Smooth muscle cell (in vitro differentiated cells): Measurements from ENCODE around the gene SLK. TPM values are rescaled to one million over a fixed set of nuclear protein-coding genes. Genes with fewer than 3 reads are reported as not detected.
A peak's percentile ranks its signal among the peaks of the same experiment; 100 is the strongest.

ENCODE experiments used
- DNase-seq: peaks from one replicate; lab custom pipeline; 2025; ENCODE audit not compliant: unreplicated experiment; lab: John Stamatoyannopoulos, UW
- H2AFZ ChIP-seq: fragments of 200-600 bp; sonication (generic); 2 replicates; pipeline ENCODE4 v1.6.0; 2016; ENCODE audit warnings: antibody characterized with exemption, low read depth, mild to moderate bottlenecking
- H3F3A ChIP-seq: fragments of 200-600 bp; sonication (generic); 2 replicates; pipeline ENCODE4 v1.6.0; 2017; ENCODE audit warnings: antibody characterized with exemption, low read depth
- H3K27ac ChIP-seq: fragments of 200-600 bp; sonication (generic); 2 replicates; pipeline ENCODE4 v1.5.1; 2016; ENCODE audit warnings: low read depth, mild to moderate bottlenecking
- H3K27me3 ChIP-seq: fragments of 200-600 bp; sonication (generic); 2 replicates; pipeline ENCODE4 v1.6.1; 2016; ENCODE audit warnings: low read depth, mild to moderate bottlenecking
- H3K36me3 ChIP-seq: fragments of 200-600 bp; sonication (generic); 2 replicates; pipeline ENCODE4 v1.5.1; 2016; ENCODE audit warnings: low read depth
- H3K4me1 ChIP-seq: fragments of 200-600 bp; sonication (generic); 2 replicates; pipeline ENCODE4 v1.5.1; 2016; ENCODE audit warnings: low read depth
- H3K4me2 ChIP-seq: fragments of 200-600 bp; sonication (generic); 2 replicates; pipeline ENCODE4 v1.6.0; 2016; ENCODE audit warnings: mild to moderate bottlenecking
- H3K4me3 ChIP-seq: fragments of 200-600 bp; sonication (generic); 2 replicates; pipeline ENCODE4 v1.5.1; 2016; ENCODE audit warnings: mild to moderate bottlenecking
- H3K79me2 ChIP-seq: fragments of 200-600 bp; sonication (generic); 2 replicates; pipeline ENCODE4 v1.6.0; 2016; ENCODE audit warnings: low read depth, mild to moderate bottlenecking
- H3K9ac ChIP-seq: fragments of 200-600 bp; sonication (generic); 2 replicates; pipeline ENCODE4 v1.6.0; 2016; ENCODE audit warnings: low read depth
- H3K9me3 ChIP-seq: fragments of 200-600 bp; sonication (generic); replicated peaks from 2 replicates; pipeline ENCODE4 v1.5.1; 2016; ENCODE audit warnings: low read depth
- H4K20me1 ChIP-seq: fragments of 200-600 bp; sonication (generic); 2 replicates; pipeline ENCODE4 v1.6.0; 2016; ENCODE audit warnings: low read depth
- WGBS: methylation state at CpG from one replicate; pipeline ENCODE4 v1.1.7; 2016; ENCODE audit warnings: low lambda C conversion rate; 5-methylcytosine and 5-hydroxymethylcytosine counted together
- polyA plus RNA-seq: library from polyadenylated mRNA; unstranded; fragments of >200 nt; fragmentation: Nextera tagmentation; extraction: Ambion mirVana; gene quantifications from 2 replicates; pipeline ENCODE4 v1.2.1, GENCODE V29; 2016
- total RNA-seq: library from RNA; depleted of rRNA; stranded (reverse); fragments of >200 nt; gene quantifications from 2 replicates; pipeline ENCODE4 v1.2.3, GENCODE V29; 2014
- TF ChIP-seq, protein P1 (sequence below): fragments of 200-600 bp; sonication (generic); IDR thresholded peaks from 2 replicates; pipeline ENCODE4 v1.5.1; 2017; ENCODE audit warnings: borderline replicate concordance, mild to moderate bottlenecking, antibody characterized with exemption; ENCODE audit not compliant: insufficient read depth, poor library complexity, severe bottlenecking

The SLK gene
- total and polyA plus RNA-seq, 2 experiments from 2014 or later = 15.5 to 45.7 TPM

DNA sequence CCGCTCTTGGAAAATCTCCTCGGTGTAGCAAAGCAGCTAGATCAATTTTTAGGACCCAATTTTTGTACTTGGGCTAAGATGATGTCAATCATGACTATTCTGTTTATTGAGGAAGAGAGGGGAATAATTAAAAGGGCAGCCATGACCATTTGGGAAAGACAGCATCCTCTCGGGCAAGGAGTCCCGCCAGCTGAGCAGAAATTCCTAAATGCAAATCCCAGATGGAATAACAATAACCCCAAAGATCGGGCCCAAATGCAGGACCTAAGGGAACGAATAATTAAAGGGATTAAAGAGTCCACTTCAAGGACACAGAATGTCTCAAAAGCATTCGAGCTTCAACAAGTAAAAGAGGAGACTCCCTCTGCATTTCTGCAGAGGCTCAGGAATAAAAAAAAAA lies 100.0 kb downstream of the SLK start:
- H3K4me3 ChIP-seq = no peak overlapping the region
- H3K27ac ChIP-seq = no peak overlapping the region
- peaks cover 32% of the 10 kb centered on the region for H3K4me1 ChIP-seq
- no peak overlapping the region for H2AFZ ChIP-seq
- TF ChIP-seq, protein P1, sequence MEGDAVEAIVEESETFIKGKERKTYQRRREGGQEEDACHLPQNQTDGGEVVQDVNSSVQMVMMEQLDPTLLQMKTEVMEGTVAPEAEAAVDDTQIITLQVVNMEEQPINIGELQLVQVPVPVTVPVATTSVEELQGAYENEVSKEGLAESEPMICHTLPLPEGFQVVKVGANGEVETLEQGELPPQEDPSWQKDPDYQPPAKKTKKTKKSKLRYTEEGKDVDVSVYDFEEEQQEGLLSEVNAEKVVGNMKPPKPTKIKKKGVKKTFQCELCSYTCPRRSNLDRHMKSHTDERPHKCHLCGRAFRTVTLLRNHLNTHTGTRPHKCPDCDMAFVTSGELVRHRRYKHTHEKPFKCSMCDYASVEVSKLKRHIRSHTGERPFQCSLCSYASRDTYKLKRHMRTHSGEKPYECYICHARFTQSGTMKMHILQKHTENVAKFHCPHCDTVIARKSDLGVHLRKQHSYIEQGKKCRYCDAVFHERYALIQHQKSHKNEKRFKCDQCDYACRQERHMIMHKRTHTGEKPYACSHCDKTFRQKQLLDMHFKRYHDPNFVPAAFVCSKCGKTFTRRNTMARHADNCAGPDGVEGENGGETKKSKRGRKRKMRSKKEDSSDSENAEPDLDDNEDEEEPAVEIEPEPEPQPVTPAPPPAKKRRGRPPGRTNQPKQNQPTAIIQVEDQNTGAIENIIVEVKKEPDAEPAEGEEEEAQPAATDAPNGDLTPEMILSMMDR = no peak
- H3K9me3 ChIP-seq = no peaks in the 10 kb centered on the region
- no peaks in the 10 kb centered on the region for H3K27me3 ChIP-seq
- H3K4me2 ChIP-seq = no peak overlapping the region
- no peaks in the 10 kb centered on the region for H3F3A ChIP-seq
- H3K9ac ChIP-seq = no peak overlapping the region
- no peaks in the 10 kb centered on the region for H4K20me1 ChIP-seq
- 64% methylated on average over 7 of the region's 7 CpGs for WGBS
- no peaks in the 10 kb centered on the region for H3K79me2 ChIP-seq
- no peaks in the 10 kb centered on the region for H3K36me3 ChIP-seq
- DNase-seq = no peak

DNA sequence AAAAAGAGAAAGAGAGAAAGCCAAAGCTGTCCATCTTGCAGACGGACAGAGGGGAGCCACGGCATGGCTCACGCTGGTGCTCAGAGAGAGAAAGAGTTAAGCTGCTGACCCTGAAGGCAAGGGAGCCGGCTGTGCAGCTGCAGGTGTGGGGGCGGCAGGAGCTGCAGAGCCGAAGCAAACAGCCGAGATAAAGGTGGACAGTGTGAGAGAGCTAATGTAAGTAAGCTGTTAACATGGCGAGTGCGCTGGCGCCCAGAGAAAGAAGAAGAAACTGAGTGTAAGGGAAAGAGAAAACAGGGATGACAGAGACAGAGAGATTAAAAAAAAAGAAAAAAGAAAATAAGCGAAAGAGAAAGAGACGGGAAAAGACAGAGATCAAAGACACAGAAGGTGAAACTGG lies 100.6 kb downstream of the SLK start:
- no peaks in the 10 kb centered on the region for H4K20me1 ChIP-seq
- TF ChIP-seq, protein P1 = no peak
- H3K4me1 ChIP-seq = peaks cover 32% of the 10 kb centered on the region
- H3K27ac ChIP-seq = no peak overlapping the region
- DNase-seq = no peak
- no peaks in the 10 kb centered on the region for H3F3A ChIP-seq
- no peaks in the 10 kb centered on the region for H3K27me3 ChIP-seq
- no peak overlapping the region for H2AFZ ChIP-seq
- H3K36me3 ChIP-seq = no peaks in the 10 kb centered on the region
- no peak overlapping the region for H3K9ac ChIP-seq
- H3K4me2 ChIP-seq = peak overlapping the region; percentile 45
- no peaks in the 10 kb centered on the region for H3K9me3 ChIP-seq
- no peaks in the 10 kb centered on the region for H3K79me2 ChIP-seq
- H3K4me3 ChIP-seq = no peak overlapping the region
- 37% methylated on average over 12 of the region's 12 CpGs for WGBS

DNA sequence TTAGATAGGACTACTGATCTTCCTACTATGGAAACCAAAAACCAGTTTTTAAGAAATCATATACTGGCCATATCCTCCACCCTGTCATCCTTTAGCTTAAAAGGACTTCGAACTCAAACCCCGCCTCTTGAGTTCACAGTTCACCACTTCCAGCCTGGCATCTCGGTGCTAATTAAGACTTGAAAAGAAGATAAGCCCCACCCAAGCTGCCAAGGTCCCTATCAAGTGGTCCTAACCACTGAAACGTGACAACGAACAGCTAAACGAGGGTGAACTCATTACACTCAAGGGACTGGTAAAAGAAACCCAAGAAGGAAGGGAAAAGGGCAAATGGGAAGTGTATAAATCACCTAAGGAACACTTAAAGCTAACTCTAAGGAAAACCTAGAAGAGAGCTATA lies 102.7 kb downstream of the SLK start:
- peaks cover 32% of the 10 kb centered on the region for H3K4me1 ChIP-seq
- H3K27me3 ChIP-seq = peaks cover under 1% of the 10 kb centered on the region
- WGBS = 73% methylated on average over 6 of the region's 6 CpGs
- no peaks in the 10 kb centered on the region for H3K9me3 ChIP-seq
- H3K36me3 ChIP-seq = no peaks in the 10 kb centered on the region
- no peaks in the 10 kb centered on the region for H3K79me2 ChIP-seq
- no peak for DNase-seq
- H3K4me2 ChIP-seq = no peak overlapping the region
- no peak overlapping the region for H3K27ac ChIP-seq
- TF ChIP-seq, protein P1 = no peak
- H3K4me3 ChIP-seq = no peak overlapping the region
- no peak overlapping the region for H3K9ac ChIP-seq
- H4K20me1 ChIP-seq = no peaks in the 10 kb centered on the region
- H2AFZ ChIP-seq = no peak overlapping the region
- no peaks in the 10 kb centered on the region for H3F3A ChIP-seq

DNA sequence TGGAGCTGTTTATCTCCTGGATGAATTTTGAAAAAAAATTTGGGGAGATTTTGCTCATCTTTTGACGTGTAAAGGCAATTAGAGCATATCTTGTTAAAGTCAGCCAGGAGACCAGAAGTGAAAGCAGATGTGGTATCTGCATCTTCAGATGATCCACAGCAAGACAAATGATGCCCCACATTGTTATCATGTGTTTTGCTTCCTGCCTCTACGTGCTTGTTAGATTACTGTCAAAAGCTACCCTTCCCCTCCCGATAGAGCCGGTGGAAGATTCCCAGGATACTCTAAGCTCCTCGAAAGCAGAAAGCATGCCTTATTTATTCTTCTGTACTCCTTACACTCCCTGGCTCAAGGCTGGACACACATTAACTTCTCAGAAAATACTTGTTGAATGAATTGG lies 105.8 kb downstream of the SLK start:
- H3K27me3 ChIP-seq = peaks cover 13% of the 10 kb centered on the region
- no peak overlapping the region for H3K27ac ChIP-seq
- H3K4me1 ChIP-seq = peaks cover 32% of the 10 kb centered on the region
- H3K9me3 ChIP-seq = no peaks in the 10 kb centered on the region
- no peak for DNase-seq
- no peak overlapping the region for H3K4me3 ChIP-seq
- no peak overlapping the region for H3K4me2 ChIP-seq
- H3K79me2 ChIP-seq = no peaks in the 10 kb centered on the region
- no peak overlapping the region for H2AFZ ChIP-seq
- H3F3A ChIP-seq = no peaks in the 10 kb centered on the region
- TF ChIP-seq, protein P1 = no peak
- H3K36me3 ChIP-seq = no peaks in the 10 kb centered on the region
- H3K9ac ChIP-seq = no peak overlapping the region
- WGBS = 64% methylated on average over 5 of the region's 5 CpGs
- no peaks in the 10 kb centered on the region for H4K20me1 ChIP-seq
